Measurements from ENCODE around the gene PLPP7.

PLPP7 gene

DNA sequence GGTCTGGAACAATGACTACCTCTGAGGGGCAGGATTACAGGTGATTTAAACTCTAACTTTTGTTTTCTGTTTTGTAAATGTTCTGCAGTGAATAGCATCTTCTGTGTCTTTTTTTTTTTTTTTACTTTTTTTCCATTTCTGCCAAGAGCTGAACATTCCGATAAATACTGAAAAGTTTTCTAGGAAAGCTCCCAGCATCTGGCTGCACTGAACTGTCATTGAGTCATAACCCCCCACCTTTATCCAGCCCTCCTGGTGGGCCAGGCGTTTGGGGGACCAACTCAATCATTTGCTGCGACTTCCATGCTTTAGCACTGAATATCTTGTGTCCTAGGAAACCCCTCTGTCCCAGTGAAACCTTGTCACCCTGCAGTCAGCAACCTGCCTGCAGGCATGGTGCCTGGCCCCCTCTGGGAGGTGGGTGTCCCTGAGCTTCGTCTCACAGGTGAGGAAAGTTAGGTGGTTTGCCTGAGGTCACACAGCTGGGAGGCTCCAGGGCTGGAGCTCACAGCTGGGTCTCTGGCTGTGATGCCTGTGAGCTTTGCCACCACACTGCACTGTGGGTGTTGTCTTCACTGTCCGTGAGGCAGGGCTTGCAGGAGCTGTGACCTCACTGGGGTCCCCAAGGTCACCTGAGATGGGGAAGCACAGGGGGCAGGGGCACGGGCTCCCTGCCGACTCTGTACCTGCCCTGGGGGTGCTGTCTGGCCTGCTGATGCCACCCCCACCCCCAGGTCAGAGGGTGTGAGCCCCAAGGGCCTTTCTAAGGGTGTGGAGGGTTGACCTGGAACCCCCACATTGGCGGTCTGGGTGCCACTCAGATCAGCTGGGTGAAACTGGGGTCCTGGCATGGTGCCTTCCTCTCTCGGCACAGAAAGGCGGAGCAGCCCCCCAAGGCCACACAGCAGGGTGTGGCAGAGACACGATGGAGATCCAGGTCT lies 14.1 kb downstream of the PLPP7 start:
- no peak for DNase-seq (ENCODE audit: low read depth, low spot score)

DNA sequence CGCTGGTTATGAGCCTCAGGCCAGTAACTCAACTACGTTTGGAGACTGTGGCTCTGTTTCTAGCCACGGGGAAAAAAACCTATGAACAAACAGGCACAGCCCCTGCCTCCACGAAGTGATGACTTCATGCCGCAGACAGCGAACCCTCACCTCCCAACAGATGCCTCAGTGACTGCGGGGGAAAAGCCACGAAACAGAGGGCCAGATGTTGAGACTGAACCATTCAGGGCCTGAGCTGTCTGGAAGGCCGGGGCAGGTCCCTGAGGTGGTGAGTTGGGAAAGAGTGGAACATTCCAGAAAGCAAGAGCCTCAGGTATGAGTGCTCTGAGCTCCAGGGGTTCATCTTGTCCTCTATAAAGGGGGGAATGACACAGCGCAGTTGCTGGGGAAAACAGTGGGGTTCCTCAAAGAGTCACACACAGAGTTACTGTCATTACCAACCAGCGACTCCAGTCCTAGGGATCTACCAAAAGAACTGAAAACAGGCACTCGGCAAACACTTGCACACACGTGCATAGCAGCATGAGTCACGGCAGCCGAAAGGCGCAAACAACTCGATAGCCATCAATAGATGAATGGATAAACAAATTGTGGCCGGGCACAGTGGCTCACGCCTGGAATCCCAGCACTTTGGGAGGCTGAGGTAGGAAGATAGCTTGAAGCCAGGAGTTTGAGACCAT lies 15.3 kb downstream of the PLPP7 start:
- no peak for DNase-seq (ENCODE audit: low read depth, low spot score)

DNA sequence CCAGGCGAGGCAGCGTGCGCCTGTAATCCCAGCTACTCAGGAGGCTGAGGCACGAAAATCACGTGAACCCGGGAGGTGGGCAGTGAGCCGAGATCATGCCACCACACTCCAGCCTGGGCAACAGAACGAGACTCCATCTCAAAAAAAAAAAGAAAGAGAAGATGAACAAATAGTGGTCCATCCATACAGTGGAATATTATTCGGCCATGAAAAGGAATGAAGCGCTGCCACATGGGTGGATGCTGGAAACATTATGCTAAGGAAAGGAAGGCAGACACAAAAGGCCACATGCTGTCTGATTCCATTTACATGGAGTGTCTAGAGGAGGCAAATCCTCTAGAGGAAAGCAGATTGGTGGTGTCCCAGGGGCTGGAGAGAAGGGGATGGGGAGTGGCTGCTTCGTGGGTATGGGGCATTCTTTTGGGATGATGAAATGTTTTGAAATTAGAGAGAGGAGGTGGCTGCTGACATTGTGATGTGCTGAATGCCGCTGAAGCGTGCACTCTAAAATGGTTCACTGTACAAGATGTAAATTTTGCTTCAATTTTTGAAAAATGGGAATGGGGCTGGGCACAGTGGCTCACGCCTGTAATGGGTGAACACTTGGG lies 17.0 kb downstream of the PLPP7 start:
- DNase-seq (ENCODE audit: low read depth, low spot score), result no peak

DNA sequence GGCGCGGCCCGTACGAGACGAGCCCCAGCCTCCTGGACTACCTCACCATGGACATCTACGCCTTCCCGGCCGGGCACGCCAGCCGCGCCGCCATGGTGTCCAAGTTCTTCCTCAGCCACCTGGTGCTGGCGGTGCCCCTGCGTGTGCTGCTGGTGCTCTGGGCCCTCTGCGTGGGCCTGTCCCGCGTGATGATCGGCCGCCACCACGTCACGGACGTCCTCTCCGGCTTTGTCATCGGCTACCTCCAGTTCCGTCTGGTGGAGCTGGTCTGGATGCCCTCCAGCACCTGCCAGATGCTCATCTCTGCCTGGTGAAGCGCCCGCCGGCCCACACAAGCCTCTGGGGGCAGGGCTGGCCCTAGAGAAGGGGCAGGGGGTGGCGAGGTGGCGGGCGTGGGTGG lies 18.5 kb downstream of the PLPP7 start:
- DNase-seq (ENCODE audit: low read depth, low spot score), result no peak

DNA sequence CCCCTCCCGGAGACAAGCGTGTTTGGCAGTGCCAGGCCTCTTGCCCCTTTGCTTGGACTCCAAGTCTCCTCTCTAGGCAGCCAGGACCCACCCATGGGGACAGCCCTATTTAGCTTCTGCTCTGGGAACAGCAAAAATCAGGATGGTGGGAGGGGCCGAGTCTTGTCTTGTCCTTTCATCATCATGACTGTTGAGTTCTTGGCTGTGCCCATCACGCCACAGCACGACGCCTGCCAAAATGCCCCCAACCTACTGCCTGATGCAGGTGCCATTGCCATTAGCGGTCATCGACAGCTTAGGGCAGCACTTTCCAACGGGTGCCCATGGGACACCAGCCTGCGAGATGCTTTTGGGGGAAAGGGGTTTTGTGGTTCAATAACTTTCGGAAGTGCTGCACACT lies 18.9 kb downstream of the PLPP7 start:
- no peak for DNase-seq (ENCODE audit: low read depth, low spot score)

DNA sequence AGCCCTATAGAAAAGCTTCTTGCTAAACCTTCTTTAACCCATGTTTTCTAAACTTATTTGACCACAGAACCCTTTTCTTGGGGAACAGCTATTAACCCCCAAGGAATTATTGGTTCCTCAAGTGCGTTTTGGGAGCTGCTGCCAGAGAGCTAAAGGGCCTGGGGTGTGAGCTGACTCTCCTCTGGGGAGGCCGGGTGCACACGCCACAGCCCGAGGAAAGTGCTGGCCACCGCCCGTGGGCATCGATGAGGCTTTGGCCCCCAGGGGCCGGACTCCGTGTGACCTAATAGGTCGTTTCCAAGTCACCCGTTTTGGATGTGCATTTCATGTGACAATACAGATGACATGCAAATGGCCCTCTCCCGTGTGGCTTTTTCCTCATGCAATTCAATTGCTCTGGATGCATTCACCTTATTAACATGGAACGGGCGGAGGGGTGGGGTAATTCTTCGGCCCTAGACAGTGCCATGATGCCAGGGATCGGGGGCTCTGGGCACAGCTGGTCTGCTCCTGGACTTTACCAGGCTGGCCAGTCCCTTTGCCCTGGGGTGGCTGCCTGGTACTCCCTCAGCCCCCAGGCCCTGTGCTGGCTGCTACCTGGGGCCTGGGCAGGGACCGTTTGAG lies 19.5 kb downstream of the PLPP7 start:
- no peak for DNase-seq (ENCODE audit: low read depth, low spot score)

DNA sequence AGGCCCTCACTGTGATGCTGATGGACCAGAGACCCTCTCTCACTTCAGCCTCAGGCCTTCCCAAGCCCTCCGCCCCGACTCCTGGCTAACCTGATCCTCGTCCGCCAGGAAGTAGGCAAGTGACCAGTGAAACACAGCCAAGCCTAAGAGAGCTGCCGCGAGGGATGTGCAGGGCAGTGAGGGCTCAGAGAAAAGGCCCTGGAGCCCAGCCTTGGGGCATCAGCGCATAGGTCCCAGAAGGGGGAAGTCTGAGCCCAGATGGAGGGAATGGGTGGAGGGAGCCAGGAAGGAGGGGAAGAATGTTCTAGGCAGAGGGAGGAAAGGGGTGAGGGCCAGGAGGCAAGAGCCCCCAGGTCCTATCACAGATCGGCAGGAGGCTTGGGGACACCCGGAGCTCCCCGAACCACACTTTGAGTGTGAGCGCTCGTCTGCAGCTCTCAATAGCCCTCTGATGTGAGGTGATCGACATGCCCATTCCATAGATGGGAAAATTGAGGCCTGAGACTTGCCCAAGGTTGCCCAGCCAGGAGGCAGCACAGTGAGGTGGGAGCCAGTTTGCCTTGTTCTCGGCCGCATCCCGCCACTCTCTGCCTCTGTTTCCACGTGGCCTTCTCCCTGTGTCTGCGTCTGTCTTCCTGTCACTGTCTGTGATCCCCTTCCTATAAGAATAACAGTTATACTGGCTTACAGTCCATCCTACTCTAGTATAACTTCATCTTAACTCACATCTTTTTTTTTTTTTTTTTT lies 20.2 kb downstream of the PLPP7 start:
- no peak for DNase-seq (ENCODE audit: low read depth, low spot score)

DNA sequence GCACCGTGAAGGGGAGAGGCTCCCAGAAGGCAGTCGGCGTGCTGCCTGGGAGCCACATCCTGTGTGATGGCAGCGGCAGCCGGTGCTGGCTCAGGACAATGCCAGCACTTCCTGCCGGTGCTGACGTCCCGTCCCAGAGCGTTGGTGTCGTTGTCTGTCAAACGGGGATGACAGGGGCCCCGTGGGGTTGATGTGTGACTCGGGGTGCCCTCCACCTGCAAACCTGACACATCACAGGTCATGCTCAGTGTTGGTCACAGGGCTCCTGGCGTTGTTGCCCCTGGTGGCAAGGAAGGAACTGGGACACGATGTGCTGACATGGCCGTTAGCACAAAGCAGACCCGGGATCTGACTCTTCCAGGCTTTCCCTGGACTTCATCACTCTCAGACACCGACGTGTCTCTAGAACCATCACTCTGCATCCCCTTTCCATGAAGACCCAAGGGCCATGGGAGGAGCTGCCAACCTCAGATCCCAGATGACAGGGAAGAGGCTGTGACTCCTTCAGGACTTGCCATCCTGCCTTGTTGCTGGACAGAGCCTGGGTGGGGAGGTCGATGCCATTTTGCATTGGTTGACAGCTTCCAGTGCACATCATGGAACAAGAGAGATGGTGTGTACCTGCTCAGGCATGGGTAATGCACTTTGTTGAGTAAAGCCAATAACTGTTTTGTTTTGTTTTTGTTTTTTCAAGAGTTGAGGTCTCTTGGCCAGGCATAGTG lies 21.5 kb downstream of the PLPP7 start:
- DNase-seq (ENCODE audit: low read depth, low spot score), result peak; percentile 11

DNA sequence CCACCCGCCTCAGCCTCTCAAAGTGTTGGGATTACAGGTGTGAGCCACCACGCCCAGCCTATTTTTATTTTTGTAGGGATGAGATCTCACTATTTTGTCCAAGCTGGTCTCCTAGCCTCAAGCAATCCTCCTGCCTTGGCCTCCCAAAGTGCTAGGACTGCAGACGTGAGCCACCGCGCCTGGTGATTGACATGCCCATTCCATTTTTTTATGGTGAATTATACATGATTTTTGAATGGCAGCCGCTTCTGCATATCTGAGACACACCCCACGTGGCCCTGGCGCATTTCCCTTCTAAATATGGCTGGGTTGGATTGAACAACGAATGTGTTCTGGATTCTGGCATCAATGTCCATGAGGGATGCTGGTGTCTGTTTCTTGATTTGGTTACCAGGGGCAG lies 22.7 kb downstream of the PLPP7 start:
- no peak for DNase-seq (ENCODE audit: low read depth, low spot score)

DNA sequence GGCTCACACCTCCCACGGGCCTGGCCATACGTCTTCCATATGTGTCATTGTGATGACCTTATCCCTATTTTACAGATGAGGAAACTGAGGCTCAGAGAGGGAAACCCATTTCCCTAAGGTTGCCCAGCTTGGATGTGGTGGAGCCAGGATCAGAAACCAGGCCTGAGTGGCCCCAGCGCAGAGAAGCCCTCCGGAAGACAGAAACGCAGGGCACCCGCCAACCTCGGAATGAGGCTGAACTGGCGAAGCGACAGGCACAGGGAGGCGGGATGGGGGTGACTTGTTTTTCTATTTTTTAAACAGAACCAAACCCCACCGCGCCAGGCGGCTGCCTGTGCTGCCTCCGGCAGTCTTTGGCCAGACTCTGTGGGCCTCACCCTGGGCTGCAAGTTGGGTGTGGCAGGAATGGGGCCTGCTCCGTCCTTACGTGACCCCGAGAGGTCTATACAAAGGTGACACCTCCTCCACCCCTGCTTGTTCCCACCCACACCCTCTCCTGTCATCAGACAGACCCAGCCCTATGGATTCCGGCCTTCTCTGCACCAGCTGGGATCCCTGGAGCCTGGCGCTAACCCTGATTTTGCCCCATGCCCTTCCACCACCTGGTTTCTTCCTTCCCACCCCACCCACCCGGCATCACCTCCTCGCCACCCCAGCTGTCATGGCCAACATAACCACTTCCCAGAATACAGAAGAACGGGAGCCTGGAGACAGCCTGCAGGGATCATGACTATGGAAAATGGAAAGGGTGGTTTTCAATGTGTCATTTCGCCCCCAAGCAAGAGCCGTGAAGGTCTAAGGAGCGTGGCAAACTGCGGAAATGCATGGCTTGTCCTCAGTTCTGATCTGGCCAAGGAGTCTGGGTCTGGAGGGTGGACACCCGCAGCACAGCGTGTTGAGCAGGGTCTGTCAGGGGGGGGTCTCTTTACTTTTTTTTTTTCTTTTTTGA lies 23.6 kb downstream of the PLPP7 start:
- DNase-seq (ENCODE audit: low read depth, low spot score), result no peak

DNA sequence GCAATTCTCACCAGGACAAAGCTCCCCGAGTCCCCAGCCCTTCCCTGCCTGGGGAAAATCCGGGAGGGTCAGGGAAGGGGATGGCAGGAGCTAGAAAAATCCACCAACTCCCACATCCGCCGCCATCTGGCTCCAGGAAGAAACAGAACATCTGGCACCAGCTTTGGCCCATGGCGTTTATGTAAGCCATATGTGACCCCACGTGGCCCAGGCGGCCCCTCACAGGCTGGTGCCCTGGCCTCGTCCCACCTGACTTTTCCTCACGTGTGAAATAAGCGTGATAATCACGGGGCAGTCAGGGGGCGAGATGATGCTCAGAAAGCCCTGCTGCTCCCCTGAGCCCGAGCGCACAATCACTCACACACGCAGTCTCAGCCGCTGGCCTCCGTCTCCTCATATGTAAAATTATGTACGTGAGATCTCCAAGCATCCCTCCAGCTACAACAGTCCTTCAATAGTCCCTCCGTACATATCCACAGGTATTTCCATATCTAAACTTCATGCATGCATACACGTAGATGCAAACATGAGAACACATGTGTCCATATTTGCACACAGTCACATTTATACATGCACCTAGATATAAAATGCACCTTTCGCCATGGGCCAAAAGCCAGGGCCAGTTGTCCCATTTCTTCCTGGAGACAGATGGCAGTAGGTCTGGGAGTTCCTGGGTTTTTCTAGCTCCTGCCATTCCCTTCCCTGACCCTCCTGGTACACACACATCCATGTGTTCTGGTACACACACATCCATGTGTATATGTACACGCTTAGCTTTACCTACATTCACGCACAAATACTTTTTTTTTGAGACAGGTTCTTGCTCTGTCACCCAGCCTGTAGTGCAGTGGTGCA lies 28.9 kb downstream of the PLPP7 start:
- DNase-seq (ENCODE audit: low read depth, low spot score), result no peak

DNA sequence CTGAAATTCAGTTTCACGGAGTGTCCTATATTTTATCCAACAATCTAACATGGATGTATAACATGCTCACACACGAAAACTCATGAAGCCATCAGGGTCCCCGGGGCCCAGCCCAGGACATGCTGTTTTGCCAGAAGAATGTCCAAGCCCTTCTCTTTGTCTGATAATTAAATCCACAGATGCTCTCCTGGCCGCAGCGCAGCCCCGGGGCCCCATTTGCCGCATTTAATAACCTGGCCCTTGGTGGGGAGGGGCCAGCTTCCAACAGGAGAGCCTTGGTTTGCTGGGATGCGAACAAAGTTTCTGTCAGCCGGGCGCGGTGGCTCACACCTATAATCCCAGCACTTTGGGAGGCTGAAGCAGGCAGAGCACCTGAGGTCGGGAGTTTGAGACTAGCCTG lies 30.0 kb downstream of the PLPP7 start:
- DNase-seq (ENCODE audit: low read depth, low spot score), result no peak

DNA sequence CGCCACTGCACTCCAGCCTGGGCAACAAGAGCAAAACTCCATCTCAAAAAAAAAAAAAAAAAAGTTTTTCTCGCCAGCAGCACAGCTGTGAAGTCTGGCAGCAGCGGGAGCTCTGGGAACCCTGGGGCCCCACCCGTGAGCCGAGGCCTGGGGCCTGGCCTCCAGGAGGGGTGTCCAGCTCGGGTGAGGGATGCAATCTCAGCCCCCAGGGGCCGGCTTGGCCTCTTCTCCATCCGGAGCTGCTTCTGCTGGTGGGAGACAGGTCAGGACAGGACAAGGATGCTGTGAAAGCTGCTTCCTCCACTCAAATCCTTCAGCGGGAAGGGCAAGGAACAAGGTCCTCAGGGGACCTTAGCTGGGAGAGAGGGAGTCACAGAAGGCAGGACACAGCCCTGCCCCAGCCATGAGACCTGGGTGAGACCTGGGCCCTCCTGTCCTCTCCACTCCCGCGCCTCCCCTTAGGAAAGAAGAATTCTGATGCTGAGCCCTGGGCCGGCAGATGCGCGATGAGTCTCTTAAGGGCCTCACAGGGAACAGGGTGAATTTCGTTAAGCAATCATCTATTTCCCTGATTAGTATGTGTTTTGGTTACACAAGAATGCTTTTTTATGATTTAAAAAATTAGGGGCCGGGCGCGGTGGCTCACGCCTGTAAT lies 30.6 kb downstream of the PLPP7 start:
- no peak for DNase-seq (ENCODE audit: low read depth, low spot score)

DNA sequence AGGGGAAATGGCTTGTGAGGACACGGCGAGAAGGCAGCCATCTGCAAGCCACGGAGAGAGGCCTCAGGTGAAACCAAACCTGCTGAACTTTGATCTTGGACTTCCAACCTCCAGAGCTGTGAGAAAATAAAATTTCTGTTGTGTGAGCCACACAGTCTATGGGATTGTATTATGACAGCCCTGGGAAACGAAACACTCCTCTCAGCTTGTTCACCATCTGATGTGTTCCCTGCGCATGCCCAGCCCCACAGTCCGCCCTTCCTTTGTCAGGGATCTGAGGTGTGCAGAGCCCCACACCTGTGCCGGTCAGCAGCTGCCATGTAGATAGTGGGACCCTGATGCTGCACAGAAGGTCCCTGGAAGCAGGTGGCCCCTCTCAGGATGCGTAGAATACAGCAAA lies 34.1 kb downstream of the PLPP7 start:
- DNase-seq (ENCODE audit: low read depth, low spot score), result no peak

DNA sequence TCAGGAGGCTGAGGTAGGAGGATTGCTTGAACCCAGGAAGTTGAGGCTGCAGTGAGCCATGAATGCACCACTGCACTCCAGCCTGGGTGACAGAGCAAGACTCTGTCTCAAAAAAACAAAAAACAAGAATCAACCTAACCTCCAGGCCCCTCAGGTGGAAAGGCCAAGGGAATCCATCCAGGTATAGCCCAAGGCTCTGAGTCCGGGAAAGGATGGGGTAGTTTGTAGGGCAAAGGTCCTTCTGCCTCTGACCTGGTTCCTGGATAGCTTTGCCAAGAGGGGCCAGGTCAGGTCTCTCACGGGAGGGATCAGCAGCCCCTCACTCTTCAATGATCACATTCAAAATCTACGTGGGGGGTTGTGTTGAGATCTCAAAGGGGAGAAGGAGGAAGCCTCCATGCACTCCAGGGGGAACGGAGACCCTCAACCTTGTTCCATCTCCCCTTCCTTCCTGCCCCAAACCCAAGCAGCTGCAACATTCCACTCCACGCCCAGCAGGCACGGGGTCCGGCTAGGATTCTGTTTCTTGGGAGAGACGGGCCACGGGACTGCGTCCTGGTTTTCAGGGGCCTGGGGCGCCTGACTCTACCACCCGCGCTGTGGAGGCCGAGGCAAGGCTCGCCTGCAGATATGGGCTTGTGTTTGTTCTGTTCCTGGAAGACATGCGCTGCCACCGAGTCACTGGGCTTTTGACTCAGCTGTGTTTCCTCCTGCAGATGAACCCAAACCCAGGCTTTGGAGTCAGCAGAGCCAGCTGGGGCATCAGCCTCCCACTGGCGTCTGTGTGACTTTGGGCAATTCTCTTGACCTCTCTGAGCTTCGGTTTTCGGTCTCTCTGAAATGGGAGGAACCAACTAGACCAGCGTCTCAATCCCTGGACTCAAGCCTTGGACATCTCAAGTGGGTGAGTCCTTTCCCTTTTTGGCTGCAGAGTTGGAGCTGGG lies 35.5 kb downstream of the PLPP7 start:
- no peak for DNase-seq (ENCODE audit: low read depth, low spot score)

DNA sequence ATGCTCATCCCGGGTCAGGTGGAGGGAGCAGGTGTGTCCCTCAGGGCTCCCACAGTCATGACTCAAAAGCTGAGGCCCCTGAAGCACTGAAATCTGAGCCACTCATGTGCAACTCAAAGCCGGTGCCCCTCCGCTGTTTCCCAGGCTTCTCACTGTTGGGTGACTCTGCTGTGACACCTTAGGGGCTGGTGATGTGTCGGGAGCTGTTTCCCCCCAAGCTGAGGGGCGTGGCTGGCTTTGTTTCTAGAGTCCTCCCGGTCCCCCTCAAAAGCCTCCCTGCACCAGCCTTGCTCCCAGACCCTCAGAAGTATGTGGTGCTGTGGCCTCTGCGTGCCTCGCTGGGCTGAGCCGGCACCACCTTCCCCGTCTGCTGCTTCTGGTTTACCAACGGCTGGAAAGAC lies 39.7 kb downstream of the PLPP7 start:
- no peak for DNase-seq (ENCODE audit: low read depth, low spot score)

Measured in activated naive CD8-positive, alpha-beta T cell treated with anti-CD3 and anti-CD28 coated beads, Interleukin-2, amount 50 U/mL, for 16 hours (primary cell).